ENCODE results near the gene C10orf105.

- TF ChIP-seq CTCF (IDR thresholded peaks at IDR 0.05) (no peak), POLR2A (IDR thresholded peaks at IDR 0.05) (no peak)
These were observed 24.3 kb upstream of the C10orf105 start for GRCh38 chr10:71743866-71744265.
